PC-3 (cell line): ENCODE data around the gene NPIPB9.
"Not testable (repeated sequence)": the region's sequence is repeated elsewhere in the genome, so short reads cannot be mapped to it uniquely, and the experiment has no call there.

Experiments used
- CTCF ChIP-seq: fragments of 300-600 bp; sonication (generic); conservative IDR thresholded peaks from 2 replicates; pipeline ENCODE4 v1.5.1; 2017; ENCODE audit warnings: antibody characterized with exemption, low read depth, mild to moderate bottlenecking, low read length
- EZH2 ChIP-seq: fragments of 300-600 bp; sonication (generic); IDR thresholded peaks from one replicate; pipeline ENCODE4 v1.6.1; 2017; ENCODE audit warnings: antibody characterized with exemption, mild to moderate bottlenecking, low read length; ENCODE audit not compliant: unreplicated experiment

- not testable (repeated sequence) for TF ChIP-seq CTCF, EZH2
Measured at GRCh38 chr16:28820546-28820945, 69.0 kb downstream of the NPIPB9 start.
